SK-N-SH (cell line): Measurements from ENCODE around the gene MON2. TPM values are rescaled to one million over a fixed set of nuclear protein-coding genes. Genes with fewer than 3 reads are reported as not detected.

Experiments
- CTCF ChIA-PET: fragments of 300-600, 350-600 bp; formaldehyde crosslinking; extraction: SDS; loops from one replicate; lab custom pipeline; 2021; lab: Yijun Ruan, JAX
- POLR2A ChIA-PET: fragments of 350-600 bp; sonication (Branson Sonifier 250); formaldehyde crosslinking; extraction: SDS; loops from one replicate; lab custom pipeline; 2020; ENCODE audit warnings: antibody characterized with exemption, inconsistent platforms; lab: Yijun Ruan, JAX
- DNase-seq: peaks from one replicate; pipeline ENCODE4 v3.0.0; 2012
- H2AFZ ChIP-seq: fragments of 200-600 bp; sonication (generic); 2 replicates; pipeline ENCODE4 v1.8.1; 2016; ENCODE audit warnings: antibody characterized with exemption, mild to moderate bottlenecking, low read depth
- H3F3A ChIP-seq: fragments of 200-600 bp; sonication (generic); replicated peaks from 2 replicates; pipeline ENCODE3; 2016; ENCODE audit warnings: antibody characterized with exemption, mild to moderate bottlenecking; ENCODE audit not compliant: insufficient read depth
- H3K27ac ChIP-seq, 2 experiments: fragments of 200-500 bp in 1 of 2; fragments of 200-600 bp in 1 of 2; sonication (Bioruptor generic) in 1 of 2; sonication (generic), shearing (Covaris generic) in 1 of 2; 2 replicates each; pipeline versions ENCODE4 v1.5.1 to v1.6.1; 2014 to 2016; ENCODE audit warnings: low read depth in 2 of 2, inconsistent platforms in 1 of 2, low read length in 1 of 2, mild to moderate bottlenecking in 1 of 2, mixed read lengths in 1 of 2
- H3K27me3 ChIP-seq: fragments of 200-600 bp; sonication (generic), shearing (Covaris generic); 2 replicates; pipeline ENCODE4 v1.6.1; 2016; ENCODE audit warnings: mixed run types; ENCODE audit not compliant: insufficient read depth
- H3K36me3 ChIP-seq, 2 experiments: fragments of 200-500 bp in 1 of 2; fragments of 200-600 bp in 1 of 2; sonication (Bioruptor generic) in 1 of 2; sonication (generic) in 1 of 2; replicated peaks in 1 of 2; 2 replicates each; pipeline versions ENCODE3 to v1.5.1; 2014 to 2016; ENCODE audit warnings: low read length in 1 of 2, mild to moderate bottlenecking in 1 of 2; ENCODE audit not compliant: insufficient read depth in 2 of 2, control insufficient read depth in 1 of 2
- H3K4me1 ChIP-seq, 2 experiments: fragments of 200-500 bp in 1 of 2; fragments of 200-600 bp in 1 of 2; sonication (Bioruptor generic) in 1 of 2; sonication (generic), shearing (Covaris generic) in 1 of 2; 2 replicates each; pipeline versions ENCODE4 v1.5.1 to v1.6.1; 2014 to 2016; ENCODE audit warnings: low read depth in 1 of 2, low read length in 1 of 2, mixed run types in 1 of 2; ENCODE audit not compliant: insufficient read depth in 2 of 2, control insufficient read depth in 1 of 2
- H3K4me2 ChIP-seq: fragments of 200-600 bp; sonication (generic), shearing (Covaris generic); 2 replicates; pipeline ENCODE4 v1.6.1; 2017; ENCODE audit warnings: mixed run types
- H3K4me3 ChIP-seq, 2 experiments: fragments of 200-500 bp in 1 of 2; fragments of 200-600 bp in 1 of 2; sonication (Bioruptor generic) in 1 of 2; sonication (generic), shearing (Covaris generic) in 1 of 2; 2 replicates each; pipeline versions ENCODE4 v1.5.1 to v1.8.1; 2014 to 2016; ENCODE audit warnings: low read depth in 2 of 2, inconsistent platforms in 1 of 2, low read length in 1 of 2, mild to moderate bottlenecking in 1 of 2, mixed read lengths in 1 of 2, moderate library complexity in 1 of 2
- H3K79me2 ChIP-seq: fragments of 200-600 bp; sonication (generic); 2 replicates; pipeline ENCODE4 v1.8.1; 2017; ENCODE audit warnings: mild to moderate bottlenecking; ENCODE audit not compliant: insufficient read depth
- H3K9ac ChIP-seq: fragments of 200-600 bp; sonication (generic); 2 replicates; pipeline ENCODE4 v1.6.1; 2017; ENCODE audit warnings: mixed run types
- H3K9me2 ChIP-seq: fragments of 200-600 bp; sonication (generic); 2 replicates; pipeline ENCODE4 v1.6.1; 2017; ENCODE audit warnings: mixed run types
- H3K9me3 ChIP-seq: fragments of 200-600 bp; sonication (generic); 2 replicates; pipeline ENCODE4 v1.6.1; 2017; ENCODE audit warnings: mixed run types, mild to moderate bottlenecking, moderate library complexity
- H4K20me1 ChIP-seq: fragments of 200-600 bp; sonication (generic); 2 replicates; pipeline ENCODE4 v1.6.1; 2017; ENCODE audit warnings: mild to moderate bottlenecking, mixed run types; ENCODE audit not compliant: insufficient read depth
- CHD2 ChIP-seq: fragments of 150-350 bp; IDR thresholded peaks from 2 replicates; pipeline ENCODE4 v1.6.1; 2018; ENCODE audit warnings: low read length; ENCODE audit not compliant: partially characterized antibody
- ELF1 ChIP-seq: IDR thresholded peaks from 2 replicates; pipeline ENCODE4 v1.4.0; 2012
- EP300 ChIP-seq, 2 experiments: IDR thresholded peaks; 2 replicates each; pipeline versions ENCODE4 v1.4.0 to v1.6.1; 2012; ENCODE audit warnings: borderline replicate concordance in 1 of 2, low read depth in 1 of 2, low read length in 1 of 2
- FOXJ3 ChIP-seq: sonication (generic); formaldehyde crosslinking; IDR thresholded peaks from 2 replicates; pipeline ENCODE4 v1.5.1; 2020; ENCODE audit warnings: mild to moderate bottlenecking, missing genetic modification reagents
- FOXM1 ChIP-seq: IDR thresholded peaks from 2 replicates; pipeline ENCODE4 v1.4.0; 2012; ENCODE audit warnings: low read depth, mild to moderate bottlenecking
- GABPA ChIP-seq: IDR thresholded peaks from 2 replicates; pipeline ENCODE4 v1.4.0; 2012; ENCODE audit warnings: low read depth, mild to moderate bottlenecking
- JUND ChIP-seq: IDR thresholded peaks from 2 replicates; pipeline ENCODE4 v1.4.0; 2012
- MXI1 ChIP-seq: IDR thresholded peaks from 2 replicates; pipeline ENCODE4 v1.6.1; 2012; ENCODE audit warnings: mild to moderate bottlenecking, low read depth, low read length, improper control_type of control experiment
- POLR2AphosphoS5 ChIP-seq: IDR thresholded peaks from 2 replicates; pipeline ENCODE4 v1.6.1; 2012; ENCODE audit warnings: low read depth, low read length
- SIN3A ChIP-seq: IDR thresholded peaks from 2 replicates; pipeline ENCODE4 v1.6.1; 2012; ENCODE audit warnings: low read depth, mild to moderate bottlenecking, low read length, moderate library complexity, borderline replicate concordance
- SMC3 ChIP-seq: IDR thresholded peaks from 2 replicates; pipeline ENCODE4 v1.6.1; 2012; ENCODE audit warnings: low read depth, low read length, improper control_type of control experiment
- TCF12 ChIP-seq: IDR thresholded peaks from 2 replicates; pipeline ENCODE4 v1.4.0; 2012
- whole genome bisulfite sequencing: methylation state at CpG from one replicate; pipeline ENCODE4 v1.1.6; 2017; ENCODE audit warnings: low lambda C conversion rate; 5-methylcytosine and 5-hydroxymethylcytosine counted together
- polyA plus RNA-seq, 3 experiments: library from polyadenylated mRNA; depleted of rRNA; stranded (reverse); fragments of >200 nt; gene quantifications; 2 replicates each; pipeline ENCODE4 v1.2.3, GENCODE V29; 2012
- TF ChIP-seq, protein P1 (sequence below): IDR thresholded peaks from 2 replicates; pipeline ENCODE4 v1.4.0; 2012; ENCODE audit warnings: low read depth, borderline replicate concordance

MON2 gene
- polyA plus RNA-seq, 1 of the 3 experiments (the other 2 are of a cell fraction) = 4.4 TPM

DNA sequence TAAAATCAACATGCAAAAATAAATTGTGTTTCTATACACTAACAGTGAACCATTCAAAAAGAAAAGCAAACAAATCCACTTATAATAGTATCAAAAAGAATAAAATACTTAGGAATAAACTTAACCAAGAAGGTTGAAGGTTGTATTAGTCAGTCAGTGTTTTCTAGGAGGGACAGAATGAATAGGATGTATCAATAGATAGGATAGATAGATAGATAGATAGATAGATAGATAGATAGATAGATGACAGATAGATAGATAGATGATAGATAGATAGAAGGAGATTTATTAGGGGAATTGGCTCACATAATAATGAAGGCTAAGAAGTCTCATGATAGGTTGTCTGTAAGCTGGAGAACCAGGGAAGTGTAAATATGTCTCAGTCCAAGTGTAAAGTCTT, 37.2 kb upstream of the MON2 start:
- no peaks in the 10 kb centered on the region for H3K9me2 ChIP-seq
- CTCF ChIA-PET = interaction anchor here (1.8 kb wide), 1 partner anchor 364 kb away, joined by 6 read pairs; no protein-coding TSS in a partner anchor
- no peak overlapping the region for H2AFZ ChIP-seq
- H3F3A ChIP-seq = no peaks in the 10 kb centered on the region
- H4K20me1 ChIP-seq = no peaks in the 10 kb centered on the region
- H3K4me3 ChIP-seq = no peak overlapping the region
- H3K27ac ChIP-seq = no peak overlapping the region
- H3K9ac ChIP-seq = no peak overlapping the region
- TF ChIP-seq CHD2 (no peak), SIN3A (no peak), GABPA (no peak), SMC3 (no peak), TCF12 (no peak), FOXM1 (no peak), FOXJ3 (no peak), MXI1 (no peak), EP300 (IDR thresholded peaks at IDR 0.05; ENCODE audit: borderline replicate concordance in 1 of 2, low read depth in 1 of 2, low read length in 1 of 2) (no peak)
- TF ChIP-seq, all 33 proteins: peak for 0
- H3K4me1 ChIP-seq = no peaks in the 10 kb centered on the region
- no peaks in the 10 kb centered on the region for H3K79me2 ChIP-seq
- POLR2A ChIA-PET = no interaction called here
- no peak overlapping the region for H3K4me2 ChIP-seq
- no peaks in the 10 kb centered on the region for H3K9me3 ChIP-seq
- no peaks in the 10 kb centered on the region for H3K36me3 ChIP-seq
- no peaks in the 10 kb centered on the region for H3K27me3 ChIP-seq
- DNase-seq = no peak

DNA sequence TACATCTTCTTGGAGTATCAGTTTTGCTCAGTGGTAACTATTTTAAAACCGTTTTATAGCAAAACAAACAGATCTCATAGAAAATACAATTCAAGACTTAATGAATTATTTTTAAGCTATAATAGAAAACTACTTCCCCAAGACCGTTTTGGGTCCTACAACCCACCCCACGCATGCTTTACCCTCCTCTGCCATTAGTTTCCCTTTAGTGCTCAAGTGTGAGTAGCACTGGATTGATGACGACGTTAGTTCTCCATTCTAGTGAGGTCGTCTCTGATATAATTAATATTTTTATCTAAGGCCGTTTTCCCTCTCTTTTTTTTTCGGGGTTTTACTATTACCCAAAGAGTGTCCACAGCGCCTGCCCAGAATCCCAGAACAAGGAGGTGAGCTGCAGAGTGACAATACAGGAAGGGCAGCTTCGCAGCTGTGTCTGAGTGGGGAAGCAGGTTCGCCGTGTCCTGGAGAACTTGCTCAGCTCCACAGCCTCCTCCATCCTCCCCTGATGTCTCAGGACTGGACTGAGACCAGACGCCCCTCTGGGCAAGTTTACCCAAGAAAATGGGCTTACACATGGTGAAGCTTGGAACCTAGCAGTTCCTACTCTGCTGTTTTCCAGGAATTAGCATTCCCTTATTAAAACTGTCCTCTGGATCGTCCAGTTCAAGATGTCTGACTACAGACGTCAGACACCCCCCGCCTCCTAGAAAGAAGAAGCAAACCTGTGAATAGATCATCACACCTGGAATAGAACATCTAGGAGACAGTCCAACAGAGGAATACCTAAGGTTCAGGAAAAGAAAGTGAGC, 31.9 kb upstream of the MON2 start:
- Histone ChIP-seq H3K4me2 (peak overlapping the region; percentile 78), H3K36me3 (no peaks in the 10 kb centered on the region), H3K9me2 (no peaks in the 10 kb centered on the region), H3K27ac (no peak overlapping the region), H3K9me3 (no peaks in the 10 kb centered on the region), H3K9ac (no peak overlapping the region), H3K27me3 (no peaks in the 10 kb centered on the region), H3F3A (peaks cover 5% of the 10 kb centered on the region), H3K4me3 (peak overlapping the region; percentile 57 to 58), H3K79me2 (no peaks in the 10 kb centered on the region), H2AFZ (peak overlapping the region; percentile 60), H4K20me1 (no peaks in the 10 kb centered on the region), H3K4me1 (peaks cover 0 to 14% of the 10 kb centered on the region in 2 experiments; a peak in 2 of 4 replicates)
- 9% methylated on average over 15 of the region's 16 CpGs for WGBS
- DNase-seq = peak; percentile 25
- POLR2A ChIA-PET = no interaction called here
- CTCF ChIA-PET = interaction anchor here (0.9 to 7.2 kb wide), 24 partner anchors 9 to 391 kb away, joined by 3 to 189 read pairs (median 5); no protein-coding TSS in a partner anchor
- TF ChIP-seq POLR2AphosphoS5 (no peak), ELF1 (no peak), SIN3A (no peak), JUND (no peak)
- TF ChIP-seq, protein P1, sequence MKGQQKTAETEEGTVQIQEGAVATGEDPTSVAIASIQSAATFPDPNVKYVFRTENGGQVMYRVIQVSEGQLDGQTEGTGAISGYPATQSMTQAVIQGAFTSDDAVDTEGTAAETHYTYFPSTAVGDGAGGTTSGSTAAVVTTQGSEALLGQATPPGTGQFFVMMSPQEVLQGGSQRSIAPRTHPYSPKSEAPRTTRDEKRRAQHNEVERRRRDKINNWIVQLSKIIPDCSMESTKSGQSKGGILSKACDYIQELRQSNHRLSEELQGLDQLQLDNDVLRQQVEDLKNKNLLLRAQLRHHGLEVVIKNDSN = no peak
